Skeletal muscle cell (primary cell): ENCODE results near the gene WASL.

Experiments
- DNase-seq: peaks from one replicate; pipeline ENCODE4 v3.0.0-alpha.2; 2010; ENCODE audit warnings: low read depth
- H3K4me3 ChIP-seq: 2 replicates; pipeline ENCODE4 v1.5.1; 2011; ENCODE audit warnings: low read depth, mild to moderate bottlenecking, control low read depth, low read length, moderate library complexity

Gene WASL

DNA sequence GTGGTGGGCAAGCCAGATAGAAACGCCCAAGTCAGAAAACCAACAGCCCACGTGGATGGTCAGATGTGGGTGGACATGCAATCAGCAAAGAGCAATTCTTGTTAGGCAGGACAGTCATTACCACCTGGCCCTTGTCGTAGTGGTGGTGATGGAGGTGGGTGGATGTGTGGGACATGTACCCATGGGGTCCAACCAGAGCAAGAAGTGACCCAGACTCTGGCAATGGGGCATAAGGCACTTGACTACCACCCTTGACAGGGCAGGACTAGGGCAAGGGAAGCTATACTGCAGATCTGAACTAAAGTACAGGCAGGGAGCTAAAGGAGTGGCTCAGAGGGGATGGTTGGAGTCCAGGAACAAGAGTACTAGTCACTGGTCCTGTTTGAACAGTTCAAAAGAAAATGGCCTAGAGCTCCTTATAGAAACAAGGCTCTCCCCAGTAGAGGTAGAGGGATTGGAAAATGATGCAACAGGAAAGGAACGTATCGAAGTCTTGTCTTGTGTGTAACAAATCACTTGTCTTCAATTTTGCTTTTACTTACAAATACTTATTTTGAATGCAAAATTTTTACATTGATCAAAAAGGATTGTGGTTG lies 75.6 kb downstream of the WASL start:
- no peak overlapping the region for H3K4me3 ChIP-seq
- no peak for DNase-seq

- H3K4me3 ChIP-seq, result no peak overlapping the region
- no peak for DNase-seq
Observed at GRCh38 chr7:123669485-123669884, 79.3 kb downstream of the WASL start.

GRCh38 chr7:123666492-123666891 lies 82.3 kb downstream of the WASL start:
- H3K4me3 ChIP-seq, result no peak overlapping the region
- DNase-seq, result no peak

DNA sequence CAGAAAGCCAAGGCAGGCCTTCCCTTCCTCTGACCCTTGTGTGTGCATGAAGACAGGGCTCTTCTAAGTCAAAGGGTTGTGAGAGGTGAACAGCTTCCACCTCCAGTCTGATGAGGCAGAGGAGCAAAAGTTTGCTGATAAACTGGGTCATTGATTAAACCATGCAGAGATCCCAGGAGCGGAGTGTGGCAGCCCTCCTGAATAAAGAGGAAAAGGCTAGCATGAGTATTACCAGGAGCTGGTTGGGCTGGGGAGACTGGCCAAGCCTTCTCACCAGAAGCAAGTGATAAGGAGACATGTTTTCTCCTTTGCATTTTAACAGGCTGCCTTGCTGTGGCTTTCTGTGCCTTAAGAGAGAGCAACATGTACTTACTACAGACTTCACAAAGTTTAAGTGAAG lies 82.9 kb downstream of the WASL start:
- no peak overlapping the region for H3K4me3 ChIP-seq
- no peak for DNase-seq

DNA sequence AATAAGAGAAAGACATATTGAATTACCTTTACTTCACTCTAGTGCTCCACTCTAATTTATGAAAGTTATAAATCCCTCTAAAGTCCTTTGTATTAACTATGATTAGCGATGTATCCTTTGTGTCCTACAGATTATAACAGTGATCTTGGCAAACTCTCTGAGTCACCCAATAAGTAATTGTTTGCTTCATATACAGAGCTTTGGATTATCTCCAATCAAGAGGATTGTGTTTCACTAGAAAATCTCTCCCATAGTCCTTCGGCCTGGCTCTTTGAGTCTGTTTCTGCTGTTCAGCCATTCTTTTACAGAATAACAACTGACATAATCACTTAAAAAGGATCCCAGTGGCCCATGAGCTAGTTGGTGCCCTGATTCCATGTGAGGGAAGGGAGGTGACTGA lies 83.6 kb downstream of the WASL start:
- no peak overlapping the region for H3K4me3 ChIP-seq
- no peak for DNase-seq

DNA sequence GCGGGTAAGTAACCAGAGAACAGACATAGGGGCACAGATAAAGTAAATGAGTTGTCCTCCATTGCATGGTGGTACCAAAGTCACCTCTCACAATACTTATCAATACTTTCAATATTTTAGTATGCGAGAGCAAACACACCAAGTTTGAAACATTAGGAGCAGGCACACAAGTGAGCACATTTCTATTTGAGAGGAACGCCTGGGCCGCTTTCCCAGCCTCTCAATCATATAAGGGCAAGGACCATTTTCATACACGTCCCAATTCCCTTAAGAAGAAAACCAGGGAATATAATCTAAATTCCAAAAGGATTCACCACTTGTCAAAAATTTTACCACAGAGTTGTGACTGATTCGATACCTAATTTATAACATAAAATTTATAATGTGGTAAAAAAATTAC lies 85.6 kb downstream of the WASL start:
- H3K4me3 ChIP-seq, result no peak overlapping the region
- no peak for DNase-seq

- no peak overlapping the region for H3K4me3 ChIP-seq
- DNase-seq, result no peak
Observed at GRCh38 chr7:123662755-123663154, 86.0 kb downstream of the WASL start.

DNA sequence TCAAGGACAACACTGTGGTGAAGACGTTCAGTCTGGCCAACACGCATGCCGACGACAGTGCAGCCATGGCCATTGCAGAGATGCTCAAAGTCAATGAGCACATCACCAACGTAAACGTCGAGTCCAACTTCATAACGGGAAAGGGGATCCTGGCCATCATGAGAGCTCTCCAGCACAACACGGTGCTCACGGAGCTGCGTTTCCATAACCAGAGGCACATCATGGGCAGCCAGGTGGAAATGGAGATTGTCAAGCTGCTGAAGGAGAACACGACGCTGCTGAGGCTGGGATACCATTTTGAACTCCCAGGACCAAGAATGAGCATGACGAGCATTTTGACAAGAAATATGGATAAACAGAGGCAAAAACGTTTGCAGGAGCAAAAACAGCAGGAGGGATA lies 86.5 kb downstream of the WASL start:
- no peak for DNase-seq
- no peak overlapping the region for H3K4me3 ChIP-seq

DNA sequence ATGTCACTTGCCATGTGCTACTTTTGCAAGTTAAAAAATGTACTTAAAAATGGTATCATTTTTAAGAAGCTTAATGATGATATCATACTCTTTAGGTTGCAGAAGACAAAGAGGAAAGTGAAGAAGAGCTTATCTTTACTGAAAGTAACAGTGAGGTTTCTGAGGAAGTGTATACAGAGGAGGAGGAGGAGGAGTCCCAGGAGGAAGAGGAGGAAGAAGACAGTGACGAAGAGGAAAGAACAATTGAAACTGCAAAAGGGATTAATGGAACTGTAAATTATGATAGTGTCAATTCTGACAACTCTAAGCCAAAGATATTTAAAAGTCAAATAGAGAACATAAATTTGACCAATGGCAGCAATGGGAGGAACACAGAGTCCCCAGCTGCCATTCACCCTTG lies 87.0 kb downstream of the WASL start:
- no peak overlapping the region for H3K4me3 ChIP-seq

GRCh38 chr7:123660514-123661354 lies 88.1 kb downstream of the WASL start:
- no peak for DNase-seq

More for the DNA sequence above, 87.0 kb downstream of the WASL start:
- no peak for DNase-seq

GRCh38 chr7:123658023-123658422 lies 90.8 kb downstream of the WASL start:
- DNase-seq, result no peak
- no peak overlapping the region for H3K4me3 ChIP-seq

More at GRCh38 chr7:123660514-123661354, 88.1 kb downstream of the WASL start:
- H3K4me3 ChIP-seq, result no peak overlapping the region

DNA sequence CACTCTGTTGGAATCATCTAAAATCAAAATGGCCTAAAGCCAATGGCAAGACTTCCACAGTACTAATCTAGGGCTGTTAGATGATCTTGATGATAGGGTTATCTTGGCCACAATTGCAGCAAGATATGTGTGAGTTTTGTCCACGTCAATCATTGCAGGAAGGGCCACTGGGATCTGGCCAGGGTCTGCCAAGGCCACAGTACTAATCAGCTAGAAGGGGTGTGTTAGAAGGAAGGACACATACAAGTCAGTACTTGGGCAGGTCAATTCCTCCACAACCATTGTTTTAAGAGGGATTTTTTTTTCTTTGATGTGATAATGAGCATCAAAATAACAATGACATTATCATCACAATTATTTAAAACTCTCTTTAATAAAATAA lies 91.5 kb downstream of the WASL start:
- H3K4me3 ChIP-seq, result no peak overlapping the region
- DNase-seq, result no peak

DNA sequence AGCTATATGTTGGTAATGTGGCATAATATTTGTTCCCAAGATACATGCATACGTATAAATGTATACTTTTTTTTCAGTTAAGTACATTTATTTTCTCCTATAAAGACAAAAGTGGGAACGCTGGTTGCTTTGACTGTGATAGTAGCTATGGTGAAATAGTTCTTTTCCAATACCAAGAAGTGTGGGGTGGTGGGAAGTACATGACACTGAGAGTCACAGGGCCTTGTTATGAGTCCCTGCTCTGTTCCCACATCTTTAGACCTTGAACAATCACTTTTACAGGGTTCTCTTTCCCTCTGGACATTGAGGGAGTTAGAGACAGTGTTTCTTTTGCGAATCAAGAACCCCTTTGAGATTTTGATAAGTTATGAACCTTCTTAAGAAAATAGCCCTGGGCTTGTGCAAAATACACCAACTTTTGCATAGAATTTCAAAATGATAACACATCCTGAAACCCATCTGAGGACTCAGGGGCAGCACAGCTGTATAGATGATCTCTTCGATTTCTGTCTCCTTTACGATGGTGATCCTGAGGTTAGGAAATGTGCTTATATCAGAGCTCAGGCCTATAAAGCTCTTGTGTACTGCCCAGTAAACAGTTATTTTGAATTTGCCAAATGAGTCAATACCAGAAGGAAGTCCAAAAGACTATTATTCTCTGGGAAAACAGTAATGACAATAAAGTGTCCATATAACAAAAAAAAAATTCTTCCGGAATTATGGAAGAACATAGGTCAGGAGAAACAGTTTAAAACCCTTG lies 92.1 kb downstream of the WASL start:
- H3K4me3 ChIP-seq, result no peak overlapping the region
- no peak for DNase-seq

DNA sequence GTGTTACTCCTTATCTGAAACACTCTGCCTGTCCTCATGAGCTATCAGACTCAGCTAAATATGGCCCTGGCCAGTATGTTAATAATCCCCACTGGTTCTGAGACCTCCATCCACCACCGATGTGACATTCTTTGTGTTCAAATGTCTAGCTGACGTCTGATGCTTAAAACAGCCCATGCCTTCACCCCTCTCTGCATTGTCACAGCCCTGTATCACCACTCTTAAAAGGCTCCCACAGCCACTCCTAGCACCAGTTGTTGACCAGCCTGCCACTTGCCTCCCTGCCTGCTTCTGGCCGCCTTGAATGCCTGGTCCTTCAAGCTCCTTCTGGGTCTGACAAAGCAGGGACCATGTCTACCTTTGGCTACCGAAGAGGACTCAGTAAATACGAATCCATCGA lies 93.2 kb downstream of the WASL start, which contains the start of gene LMOD2:
Gene LMOD2 (plus strand): TSS at position 253 of the 400 bp plus-strand sequence. CDS start 98 bp downstream, at position 351.
- H3K4me3 ChIP-seq, result no peak within 1 kb of the TSS
- DNase-seq, result no peak

GRCh38 chr7:123653162-123653561 lies 95.6 kb downstream of the WASL start:
- no peak overlapping the region for H3K4me3 ChIP-seq
- no peak for DNase-seq

- DNase-seq, result no peak
- H3K4me3 ChIP-seq, result no peak overlapping the region
Observed at GRCh38 chr7:123652406-123652805, 96.4 kb downstream of the WASL start.

GRCh38 chr7:123650595-123650994 lies 98.2 kb downstream of the WASL start:
- no peak for DNase-seq
- H3K4me3 ChIP-seq, result no peak overlapping the region

- DNase-seq, result no peak
- H3K4me3 ChIP-seq, result no peak overlapping the region
Observed at GRCh38 chr7:123649964-123650363, 98.8 kb downstream of the WASL start.

GRCh38 chr7:123647106-123647730 lies 101.6 kb downstream of the WASL start:
- DNase-seq, result no peak
- H3K4me3 ChIP-seq, result no peak overlapping the region

DNA sequence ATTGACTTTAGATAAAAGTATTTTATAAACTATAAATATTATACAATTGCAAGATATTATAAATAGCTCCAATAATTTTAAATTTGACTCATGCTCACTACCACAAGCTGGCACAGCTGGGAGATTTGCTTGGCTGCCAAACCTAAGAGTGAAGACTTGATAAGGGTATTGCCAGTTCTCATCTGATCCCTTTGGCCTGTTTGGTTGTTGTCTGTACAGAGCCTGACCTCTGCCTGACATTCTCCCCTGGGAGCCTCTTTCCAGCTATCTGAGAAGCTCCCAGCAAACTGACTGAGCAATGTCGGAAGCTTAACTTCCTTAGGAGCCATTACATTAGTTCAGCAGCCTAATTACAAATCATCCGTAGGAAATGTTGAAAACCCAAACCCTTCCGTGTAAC lies 103.3 kb downstream of the WASL start:
- no peak overlapping the region for H3K4me3 ChIP-seq
- DNase-seq, result no peak
